ENCODE results near the gene PATE3.

The PATE3 gene

GRCh38 chr11:125835748-125836147, 47.8 kb downstream of the PATE3 start:
- WGBS = 75% methylated on average over 5 of the region's 6 CpGs

More at GRCh38 chr11:125835748-125836147, 47.8 kb downstream of the PATE3 start:
- Histone ChIP-seq H3K9ac (ENCODE audit: low read depth, low read length) (no peak overlapping the region), H3K4me3 (ENCODE audit: low read length) (no peak overlapping the region), H3K9me3 (ENCODE audit: insufficient read depth, low read depth, low read length) (no peaks in the 10 kb centered on the region), H3K4me1 (ENCODE audit: insufficient read depth, low read length) (no peaks in the 10 kb centered on the region), H3K36me3 (ENCODE audit: insufficient read depth, low read length) (no peaks in the 10 kb centered on the region), H3K27ac (ENCODE audit: low read depth, low read length) (no peak overlapping the region), H3K27me3 (ENCODE audit: insufficient read depth, low read length) (no peaks in the 10 kb centered on the region; the same call in 1 of the 2 replicates)
